NCI-H526 (cell line): ENCODE data around the gene RGL1.
"Not testable (repeated sequence)": the region's sequence is repeated elsewhere in the genome, so short reads cannot be mapped to it uniquely, and the experiment has no call there.

Source experiments
- DNase-seq, 2 experiments: peaks; one replicate each; lab custom pipeline; 2025; lab: John Stamatoyannopoulos, UW

RGL1 gene

DNA sequence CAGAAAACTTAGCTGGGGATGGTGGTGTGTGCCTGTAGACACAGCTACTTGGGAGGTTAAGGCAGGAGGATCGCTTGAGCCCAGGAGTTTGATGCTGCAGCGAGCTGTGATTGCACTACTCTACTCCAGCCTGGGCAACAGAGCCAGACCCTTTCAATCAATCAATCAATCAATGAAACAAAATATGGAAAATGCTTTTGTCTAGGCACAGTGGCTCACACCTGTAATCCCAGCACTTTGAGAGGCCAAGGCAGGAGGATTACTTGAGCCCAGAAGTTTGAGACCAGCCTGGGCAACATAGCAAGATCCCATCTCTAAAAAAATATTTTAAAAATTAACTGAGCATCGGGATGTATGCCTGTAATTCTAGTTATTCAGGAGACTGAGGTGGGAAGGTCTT is 19.0 kb upstream of the RGL1 start:
- DNase-seq = not testable (repeated sequence)

DNA sequence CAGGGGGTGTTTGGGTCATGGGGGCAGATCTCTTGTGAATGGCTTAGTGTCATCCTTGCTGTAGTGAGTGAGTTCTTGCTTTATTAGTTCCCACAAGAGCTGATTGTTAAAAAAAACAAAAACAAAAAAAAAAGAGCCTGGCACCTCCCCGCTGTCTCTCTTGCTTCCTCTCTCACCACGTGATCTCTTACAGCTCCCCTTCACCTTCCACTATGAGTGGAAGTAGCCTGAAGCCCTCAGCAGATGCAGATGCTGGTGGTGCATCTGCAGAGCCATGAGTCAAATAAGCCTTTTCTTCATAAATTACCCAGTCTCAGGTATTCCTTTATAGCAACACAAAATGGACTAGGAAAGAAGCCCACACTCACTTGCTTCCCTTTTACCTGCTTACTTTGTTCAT is 17.2 kb upstream of the RGL1 start:
- DNase-seq = no peak

DNA sequence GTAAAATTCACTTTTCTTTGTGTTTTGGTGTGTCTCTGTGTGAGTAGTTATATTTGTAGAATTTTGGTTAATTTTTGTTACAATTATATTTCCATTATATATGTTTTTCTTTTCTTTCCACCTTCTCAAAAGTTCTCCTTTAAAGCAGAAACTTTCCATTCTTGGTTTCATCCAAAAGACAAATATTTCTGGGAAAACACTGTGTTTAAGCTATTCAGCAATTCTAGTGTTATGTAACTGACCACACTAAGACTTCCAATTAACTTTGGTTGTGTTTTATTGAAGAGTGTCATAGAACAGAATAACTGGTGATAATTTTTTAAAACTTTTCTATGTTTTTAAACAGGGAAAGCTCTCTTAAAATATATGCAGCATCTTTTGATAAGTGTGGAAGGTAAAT is 13.6 kb upstream of the RGL1 start:
- DNase-seq = no peak

DNA sequence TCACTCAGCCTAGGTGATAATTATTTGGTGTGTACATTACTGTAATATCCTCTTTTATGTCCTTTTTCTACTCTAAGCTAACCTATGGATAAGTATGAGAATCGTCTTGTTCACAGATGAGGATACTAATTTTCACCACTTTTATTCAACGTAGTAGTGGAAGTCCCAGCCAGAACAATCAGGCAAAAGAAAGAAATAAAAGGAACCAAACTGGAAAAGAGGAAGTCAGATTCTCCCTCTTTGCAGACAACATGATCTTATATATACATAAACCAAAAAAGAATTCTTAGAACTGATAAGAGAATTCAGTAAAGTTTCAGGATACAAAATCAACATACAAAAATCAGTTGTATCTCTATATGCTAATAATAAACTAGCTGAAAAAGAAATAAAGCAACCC is 12.6 kb upstream of the RGL1 start:
- DNase-seq = no peak

GRCh38 chr1:183794088-183794487 is 10.8 kb upstream of the RGL1 start:
- no peak for DNase-seq

GRCh38 chr1:183800449-183800848 is 4.5 kb upstream of the RGL1 start:
- DNase-seq = no peak

DNA sequence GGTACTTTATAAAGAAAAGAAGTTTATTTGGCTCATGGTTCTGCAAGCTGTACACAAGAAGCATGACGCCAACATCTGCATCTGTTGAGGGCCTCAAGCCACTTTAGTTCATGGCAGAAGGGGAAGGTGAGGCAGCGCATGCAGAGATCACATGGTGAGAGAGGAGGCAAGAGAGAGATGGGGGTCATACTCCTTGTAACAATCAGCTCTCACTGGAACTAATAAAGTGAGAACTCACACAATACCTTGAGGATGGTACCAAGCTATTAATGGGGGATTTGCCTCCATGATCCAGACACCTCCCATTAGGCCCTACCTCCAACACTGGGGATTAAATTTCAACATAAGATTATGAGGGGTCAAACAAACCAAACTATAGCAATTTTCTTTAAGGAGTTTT is 3.3 kb upstream of the RGL1 start:
- no peak for DNase-seq

DNA sequence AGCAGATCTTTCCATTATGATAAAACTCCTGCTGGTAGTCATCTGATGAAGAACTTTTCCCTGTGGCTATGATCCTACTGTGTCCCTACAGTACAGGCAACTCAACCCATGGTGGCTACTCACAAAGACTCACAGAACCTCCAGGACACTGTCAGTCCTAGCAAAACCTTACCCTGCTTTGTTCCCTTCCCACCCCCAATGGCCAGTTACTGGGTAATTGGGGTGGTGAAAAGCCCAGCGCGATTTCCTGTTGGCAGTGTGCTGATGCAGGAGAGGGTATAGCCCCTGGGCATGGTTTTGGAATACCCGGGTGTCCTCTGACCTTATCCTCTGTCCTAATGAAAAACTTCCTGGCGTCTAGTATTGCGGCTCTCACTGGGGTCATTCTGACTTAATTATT is 533 bp upstream of the RGL1 start:
- peak; percentile 80 to 90 for DNase-seq

DNA sequence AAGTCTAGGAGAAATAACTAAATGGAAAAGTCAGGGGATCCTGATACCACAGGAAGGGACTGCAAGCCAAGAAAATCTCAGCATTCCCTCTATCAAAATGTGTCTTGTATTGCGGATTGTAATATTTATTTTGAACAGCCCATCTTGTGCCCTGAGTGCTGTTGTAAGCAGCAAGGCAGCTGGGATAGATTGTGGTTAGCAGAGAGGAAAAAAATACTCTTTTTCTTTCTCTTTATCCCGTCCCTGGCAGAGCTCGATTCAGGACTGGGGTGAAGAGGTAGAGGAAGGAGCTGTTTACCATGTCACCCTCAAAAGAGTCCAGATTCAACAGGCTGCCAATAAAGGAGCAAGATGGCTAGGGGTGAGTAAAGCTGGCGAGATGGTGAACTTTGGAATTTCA is 1.2 kb downstream of the RGL1 start:
- DNase-seq = peak in 1 of 2 experiments; percentile 41

- peak in 1 of 2 experiments; percentile 39 for DNase-seq
These were observed 1.8 kb downstream of the RGL1 start for GRCh38 chr1:183806675-183807074.

GRCh38 chr1:183807549-183808168 is 2.7 kb downstream of the RGL1 start:
- DNase-seq = peak in 1 of 2 experiments; percentile 65

GRCh38 chr1:183808296-183809027 is 3.5 kb downstream of the RGL1 start:
- DNase-seq = no peak

- DNase-seq = no peak
These were observed 5.2 kb downstream of the RGL1 start for GRCh38 chr1:183810121-183810520.

GRCh38 chr1:183810756-183811544 is 6.0 kb downstream of the RGL1 start:
- no peak for DNase-seq

GRCh38 chr1:183812128-183812527 is 7.2 kb downstream of the RGL1 start:
- no peak for DNase-seq

GRCh38 chr1:183812686-183813569 is 8.0 kb downstream of the RGL1 start:
- peak; percentile 54 to 76 for DNase-seq

DNA sequence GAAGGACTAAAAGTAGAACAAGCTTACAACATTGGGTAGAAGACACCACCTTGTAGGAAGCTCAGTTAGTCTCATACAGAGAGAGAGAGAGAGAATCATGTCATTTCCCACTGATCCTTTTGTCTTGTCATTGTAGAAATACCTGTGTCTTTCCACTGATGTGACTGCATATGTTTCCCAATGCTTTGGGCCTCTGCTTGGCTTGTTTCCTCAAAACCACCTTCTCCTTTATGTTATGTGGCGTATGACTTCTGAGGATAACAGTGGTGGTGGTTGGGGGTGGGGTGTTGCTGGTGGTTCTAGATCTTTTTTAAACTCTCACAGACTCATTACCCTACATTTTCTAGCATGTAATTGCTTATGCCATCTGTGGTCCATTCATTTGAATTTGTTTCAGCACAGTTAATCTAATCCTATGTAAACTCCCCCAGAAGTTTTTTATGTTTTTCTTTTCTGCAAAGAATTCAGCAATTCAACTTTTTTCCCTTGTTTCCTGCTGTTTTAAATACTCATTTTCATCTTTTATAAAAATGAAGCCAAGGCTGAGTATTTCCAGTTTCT is 9.3 kb downstream of the RGL1 start:
- DNase-seq = no peak

DNA sequence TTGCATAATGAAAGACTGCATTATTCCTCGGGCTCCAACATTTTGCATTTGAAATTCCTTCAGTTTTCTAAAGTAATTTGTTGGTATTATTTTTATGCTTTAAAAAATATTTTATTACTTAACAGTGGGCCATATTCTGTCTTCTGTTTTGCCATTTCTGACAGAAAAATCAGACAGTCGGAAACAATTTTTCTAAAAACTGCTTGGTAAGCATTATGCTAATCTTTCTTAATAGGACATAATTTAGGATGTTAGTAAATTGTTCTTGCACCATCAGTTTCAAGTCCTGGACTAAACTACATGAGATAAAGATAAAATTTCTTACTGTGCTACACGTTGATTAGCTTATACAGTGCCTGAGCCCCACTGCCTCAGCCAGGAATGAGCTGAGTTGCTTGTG is 11.2 kb downstream of the RGL1 start:
- DNase-seq = no peak

DNA sequence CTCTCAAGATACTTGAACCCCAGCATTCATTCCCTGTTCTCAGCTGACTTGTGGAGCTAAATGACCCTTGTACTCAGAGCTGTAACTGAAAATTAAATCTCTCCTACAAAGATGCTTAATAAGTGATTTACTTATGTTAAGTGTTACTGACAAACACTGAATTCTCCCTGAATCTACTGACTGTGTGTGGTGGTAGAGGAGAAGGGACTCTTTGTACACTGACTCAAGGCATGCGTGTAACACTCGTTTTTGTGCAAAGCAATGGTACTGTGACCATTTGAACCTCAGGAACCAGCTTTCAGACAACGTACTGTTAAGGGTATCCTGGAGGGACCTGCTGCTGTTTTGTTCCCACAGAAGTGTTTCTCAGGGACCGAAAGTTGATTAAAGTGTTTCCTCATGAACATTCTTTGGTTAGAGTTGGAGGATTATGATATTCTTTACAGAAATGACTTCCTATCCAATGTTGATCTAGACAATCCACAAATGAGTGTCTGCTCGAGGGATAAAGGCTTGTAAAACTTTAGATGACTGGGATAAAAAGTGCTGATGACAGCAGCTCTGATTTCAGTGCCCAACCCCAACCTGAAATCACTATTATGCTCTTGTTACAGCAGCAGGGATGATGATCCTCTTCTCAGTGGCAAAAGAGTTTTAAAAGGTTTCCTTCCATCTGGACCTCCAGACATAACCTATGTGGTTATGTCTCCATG is 12.8 kb downstream of the RGL1 start:
- DNase-seq = no peak

- DNase-seq = no peak
These were observed 14.1 kb downstream of the RGL1 start for GRCh38 chr1:183819059-183819458.

- DNase-seq = no peak
These were observed 16.5 kb downstream of the RGL1 start for GRCh38 chr1:183821309-183821888.
